HUES6 (cell line): ENCODE results near the gene ZNF474.

ENCODE experiments used
- H3K27ac ChIP-seq: 2 replicates; pipeline ENCODE4 v1.7.0; 2013; ENCODE audit warnings: low read depth, mild to moderate bottlenecking, low read length, inconsistent platforms
- H3K27me3 ChIP-seq: 2 replicates; pipeline ENCODE4 v1.6.1; 2013; ENCODE audit warnings: low read length; ENCODE audit not compliant: control insufficient read depth, insufficient read depth
- H3K36me3 ChIP-seq: 2 replicates; pipeline ENCODE4 v1.6.1; 2013; ENCODE audit warnings: low read length; ENCODE audit not compliant: control insufficient read depth, insufficient read depth
- H3K4me1 ChIP-seq: 2 replicates; pipeline ENCODE4 v1.6.1; 2013; ENCODE audit warnings: low read length; ENCODE audit not compliant: control insufficient read depth, insufficient read depth
- H3K4me3 ChIP-seq: 2 replicates; pipeline ENCODE4 v1.5.1; 2013; ENCODE audit warnings: low read depth, low read length
- H3K9ac ChIP-seq: one replicate; pipeline ENCODE4 v1.6.1; 2013; ENCODE audit warnings: mild to moderate bottlenecking, low read length
- H3K9me3 ChIP-seq: 2 replicates; pipeline ENCODE4 v1.6.1; 2013; ENCODE audit warnings: low read depth, low read length; ENCODE audit not compliant: control insufficient read depth, insufficient read depth

The ZNF474 gene

GRCh38 chr5:122183098-122183787 lies 53.9 kb downstream of the ZNF474 start:
- Histone ChIP-seq H3K27me3 (no peaks in the 10 kb centered on the region), H3K27ac (no peak overlapping the region), H3K4me1 (peaks cover 27% of the 10 kb centered on the region), H3K36me3 (no peaks in the 10 kb centered on the region), H3K4me3 (no peak overlapping the region), H3K9ac (no peak overlapping the region), H3K9me3 (no peaks in the 10 kb centered on the region)

GRCh38 chr5:122183788-122184170 lies 54.4 kb downstream of the ZNF474 start:
- no peaks in the 10 kb centered on the region for H3K36me3 ChIP-seq
- no peak overlapping the region for H3K4me3 ChIP-seq
- H3K9me3 ChIP-seq = no peaks in the 10 kb centered on the region
- no peak overlapping the region for H3K9ac ChIP-seq
- no peak overlapping the region for H3K27ac ChIP-seq
- H3K27me3 ChIP-seq = no peaks in the 10 kb centered on the region
- H3K4me1 ChIP-seq = peaks cover 27% of the 10 kb centered on the region

GRCh38 chr5:122184676-122185255 lies 55.4 kb downstream of the ZNF474 start:
- Histone ChIP-seq H3K36me3 (no peaks in the 10 kb centered on the region), H3K4me3 (no peak overlapping the region), H3K4me1 (peaks cover 27% of the 10 kb centered on the region), H3K27ac (no peak overlapping the region), H3K27me3 (no peaks in the 10 kb centered on the region), H3K9me3 (no peaks in the 10 kb centered on the region), H3K9ac (no peak overlapping the region)

GRCh38 chr5:122187426-122187825 lies 58.1 kb downstream of the ZNF474 start:
- Histone ChIP-seq H3K9me3 (no peaks in the 10 kb centered on the region), H3K27ac (no peak overlapping the region), H3K9ac (no peak overlapping the region), H3K4me3 (no peak overlapping the region), H3K4me1 (peaks cover 11% of the 10 kb centered on the region), H3K27me3 (no peaks in the 10 kb centered on the region), H3K36me3 (no peaks in the 10 kb centered on the region)

GRCh38 chr5:122190156-122190555 lies 60.8 kb downstream of the ZNF474 start:
- Histone ChIP-seq H3K27me3 (no peaks in the 10 kb centered on the region), H3K4me3 (no peak overlapping the region), H3K9me3 (no peaks in the 10 kb centered on the region), H3K9ac (no peak overlapping the region), H3K4me1 (no peaks in the 10 kb centered on the region; the same call in 1 of the 2 replicates), H3K27ac (no peak overlapping the region), H3K36me3 (no peaks in the 10 kb centered on the region)

GRCh38 chr5:122192497-122193496 lies 63.5 kb downstream of the ZNF474 start:
- H3K9ac ChIP-seq = no peak overlapping the region
- H3K4me3 ChIP-seq = no peak overlapping the region
- no peaks in the 10 kb centered on the region for H3K9me3 ChIP-seq
- H3K27ac ChIP-seq = no peak overlapping the region
- H3K4me1 ChIP-seq = no peaks in the 10 kb centered on the region; the same call in 1 of the 2 replicates
- H3K36me3 ChIP-seq = no peaks in the 10 kb centered on the region
- no peaks in the 10 kb centered on the region for H3K27me3 ChIP-seq

GRCh38 chr5:122195802-122196394 lies 66.6 kb downstream of the ZNF474 start:
- no peak overlapping the region for H3K27ac ChIP-seq
- H3K27me3 ChIP-seq = no peaks in the 10 kb centered on the region
- H3K9me3 ChIP-seq = no peaks in the 10 kb centered on the region
- H3K9ac ChIP-seq = no peak overlapping the region
- no peaks in the 10 kb centered on the region for H3K4me1 ChIP-seq
- no peak overlapping the region for H3K4me3 ChIP-seq
- no peaks in the 10 kb centered on the region for H3K36me3 ChIP-seq

GRCh38 chr5:122199146-122199545 lies 69.8 kb downstream of the ZNF474 start:
- H3K27me3 ChIP-seq = no peaks in the 10 kb centered on the region
- H3K27ac ChIP-seq = no peak overlapping the region
- H3K4me3 ChIP-seq = no peak overlapping the region
- no peaks in the 10 kb centered on the region for H3K36me3 ChIP-seq
- no peaks in the 10 kb centered on the region for H3K4me1 ChIP-seq
- no peak overlapping the region for H3K9ac ChIP-seq
- H3K9me3 ChIP-seq = no peaks in the 10 kb centered on the region

GRCh38 chr5:122200450-122200849 lies 71.1 kb downstream of the ZNF474 start:
- H3K4me1 ChIP-seq = no peaks in the 10 kb centered on the region

GRCh38 chr5:122200865-122201264 lies 71.5 kb downstream of the ZNF474 start:
- Histone ChIP-seq H3K4me3 (no peak overlapping the region), H3K4me1 (no peaks in the 10 kb centered on the region), H3K36me3 (no peaks in the 10 kb centered on the region), H3K27ac (no peak overlapping the region), H3K9me3 (no peaks in the 10 kb centered on the region), H3K27me3 (no peaks in the 10 kb centered on the region), H3K9ac (no peak overlapping the region)

More at GRCh38 chr5:122200450-122200849, 71.1 kb downstream of the ZNF474 start:
- Histone ChIP-seq H3K36me3 (no peaks in the 10 kb centered on the region), H3K9me3 (no peaks in the 10 kb centered on the region), H3K9ac (no peak overlapping the region), H3K27me3 (no peaks in the 10 kb centered on the region), H3K27ac (no peak overlapping the region), H3K4me3 (no peak overlapping the region)
